SK-N-SH (cell line): ENCODE data around the gene SUPT5H. TPM values are rescaled to one million over a fixed set of nuclear protein-coding genes. Genes with fewer than 3 reads are reported as not detected.
A peak's percentile ranks its signal among the peaks of the same experiment; 100 is the strongest.

Experiments used
- CTCF ChIA-PET: fragments of 300-600, 350-600 bp; formaldehyde crosslinking; extraction: SDS; loops from one replicate; lab custom pipeline; 2021; lab: Yijun Ruan, JAX
- POLR2A ChIA-PET: fragments of 350-600 bp; sonication (Branson Sonifier 250); formaldehyde crosslinking; extraction: SDS; loops from one replicate; lab custom pipeline; 2020; ENCODE audit warnings: antibody characterized with exemption, inconsistent platforms; lab: Yijun Ruan, JAX
- DNase-seq: peaks from one replicate; pipeline ENCODE4 v3.0.0; 2012
- H2AFZ ChIP-seq: fragments of 200-600 bp; sonication (generic); 2 replicates; pipeline ENCODE4 v1.8.1; 2016; ENCODE audit warnings: antibody characterized with exemption, mild to moderate bottlenecking, low read depth
- H3F3A ChIP-seq: fragments of 200-600 bp; sonication (generic); replicated peaks from 2 replicates; pipeline ENCODE3; 2016; ENCODE audit warnings: antibody characterized with exemption, mild to moderate bottlenecking; ENCODE audit not compliant: insufficient read depth
- H3K27ac ChIP-seq, 2 experiments: fragments of 200-500 bp in 1 of 2; fragments of 200-600 bp in 1 of 2; sonication (Bioruptor generic) in 1 of 2; sonication (generic), shearing (Covaris generic) in 1 of 2; 2 replicates each; pipeline versions ENCODE4 v1.5.1 to v1.6.1; 2014 to 2016; ENCODE audit warnings: low read depth in 2 of 2, inconsistent platforms in 1 of 2, low read length in 1 of 2, mild to moderate bottlenecking in 1 of 2, mixed read lengths in 1 of 2
- H3K27me3 ChIP-seq: fragments of 200-600 bp; sonication (generic), shearing (Covaris generic); 2 replicates; pipeline ENCODE4 v1.6.1; 2016; ENCODE audit warnings: mixed run types; ENCODE audit not compliant: insufficient read depth
- H3K36me3 ChIP-seq, 2 experiments: fragments of 200-500 bp in 1 of 2; fragments of 200-600 bp in 1 of 2; sonication (Bioruptor generic) in 1 of 2; sonication (generic) in 1 of 2; replicated peaks in 1 of 2; 2 replicates each; pipeline versions ENCODE3 to v1.5.1; 2014 to 2016; ENCODE audit warnings: low read length in 1 of 2, mild to moderate bottlenecking in 1 of 2; ENCODE audit not compliant: insufficient read depth in 2 of 2, control insufficient read depth in 1 of 2
- H3K4me1 ChIP-seq, 2 experiments: fragments of 200-500 bp in 1 of 2; fragments of 200-600 bp in 1 of 2; sonication (Bioruptor generic) in 1 of 2; sonication (generic), shearing (Covaris generic) in 1 of 2; 2 replicates each; pipeline versions ENCODE4 v1.5.1 to v1.6.1; 2014 to 2016; ENCODE audit warnings: low read depth in 1 of 2, low read length in 1 of 2, mixed run types in 1 of 2; ENCODE audit not compliant: insufficient read depth in 2 of 2, control insufficient read depth in 1 of 2
- H3K4me2 ChIP-seq: fragments of 200-600 bp; sonication (generic), shearing (Covaris generic); 2 replicates; pipeline ENCODE4 v1.6.1; 2017; ENCODE audit warnings: mixed run types
- H3K4me3 ChIP-seq, 2 experiments: fragments of 200-500 bp in 1 of 2; fragments of 200-600 bp in 1 of 2; sonication (Bioruptor generic) in 1 of 2; sonication (generic), shearing (Covaris generic) in 1 of 2; 2 replicates each; pipeline versions ENCODE4 v1.5.1 to v1.8.1; 2014 to 2016; ENCODE audit warnings: low read depth in 2 of 2, inconsistent platforms in 1 of 2, low read length in 1 of 2, mild to moderate bottlenecking in 1 of 2, mixed read lengths in 1 of 2, moderate library complexity in 1 of 2
- H3K79me2 ChIP-seq: fragments of 200-600 bp; sonication (generic); 2 replicates; pipeline ENCODE4 v1.8.1; 2017; ENCODE audit warnings: mild to moderate bottlenecking; ENCODE audit not compliant: insufficient read depth
- H3K9ac ChIP-seq: fragments of 200-600 bp; sonication (generic); 2 replicates; pipeline ENCODE4 v1.6.1; 2017; ENCODE audit warnings: mixed run types
- H3K9me2 ChIP-seq: fragments of 200-600 bp; sonication (generic); 2 replicates; pipeline ENCODE4 v1.6.1; 2017; ENCODE audit warnings: mixed run types
- H3K9me3 ChIP-seq: fragments of 200-600 bp; sonication (generic); 2 replicates; pipeline ENCODE4 v1.6.1; 2017; ENCODE audit warnings: mixed run types, mild to moderate bottlenecking, moderate library complexity
- H4K20me1 ChIP-seq: fragments of 200-600 bp; sonication (generic); 2 replicates; pipeline ENCODE4 v1.6.1; 2017; ENCODE audit warnings: mild to moderate bottlenecking, mixed run types; ENCODE audit not compliant: insufficient read depth
- CHD2 ChIP-seq: fragments of 150-350 bp; IDR thresholded peaks from 2 replicates; pipeline ENCODE4 v1.6.1; 2018; ENCODE audit warnings: low read length; ENCODE audit not compliant: partially characterized antibody
- CTCF ChIP-seq: fragments of 200-600 bp; sonication (generic); IDR thresholded peaks from 2 replicates; pipeline ENCODE4 v1.6.1; 2017; ENCODE audit warnings: antibody characterized with exemption, mild to moderate bottlenecking, moderate library complexity
- ELF1 ChIP-seq: IDR thresholded peaks from 2 replicates; pipeline ENCODE4 v1.4.0; 2012
- MAX ChIP-seq: IDR thresholded peaks from 2 replicates; pipeline ENCODE4 v1.4.0; 2012; ENCODE audit warnings: low read depth
- MXI1 ChIP-seq: IDR thresholded peaks from 2 replicates; pipeline ENCODE4 v1.6.1; 2012; ENCODE audit warnings: mild to moderate bottlenecking, low read depth, low read length, improper control_type of control experiment
- NFIC ChIP-seq: IDR thresholded peaks from 2 replicates; pipeline ENCODE4 v1.4.0; 2012; ENCODE audit warnings: borderline replicate concordance
- NRF1 ChIP-seq: IDR thresholded peaks from 2 replicates; pipeline ENCODE4 v1.6.1; 2012; ENCODE audit warnings: low read depth, mild to moderate bottlenecking, low read length
- POLR2AphosphoS5 ChIP-seq: IDR thresholded peaks from 2 replicates; pipeline ENCODE4 v1.6.1; 2012; ENCODE audit warnings: low read depth, low read length
- RAD21 ChIP-seq: IDR thresholded peaks from 2 replicates; pipeline ENCODE4 v1.6.1; 2012; ENCODE audit warnings: mild to moderate bottlenecking, low read length
- RCOR1 ChIP-seq: fragments of 150-350 bp; IDR thresholded peaks from 2 replicates; pipeline ENCODE4 v1.6.1; 2017; ENCODE audit warnings: antibody characterized with exemption, low read length
- RFX5 ChIP-seq: IDR thresholded peaks from 2 replicates; pipeline ENCODE4 v1.6.1; 2012; ENCODE audit warnings: mild to moderate bottlenecking, improper control_type of control experiment, low read length
- RXRA ChIP-seq: IDR thresholded peaks from 2 replicates; pipeline ENCODE4 v1.4.0; 2012; ENCODE audit warnings: low read depth, mild to moderate bottlenecking, borderline replicate concordance
- SIN3A ChIP-seq: IDR thresholded peaks from 2 replicates; pipeline ENCODE4 v1.6.1; 2012; ENCODE audit warnings: low read depth, mild to moderate bottlenecking, low read length, moderate library complexity, borderline replicate concordance
- TAF1 ChIP-seq: IDR thresholded peaks from 2 replicates; pipeline ENCODE4 v1.6.1; 2012; ENCODE audit warnings: low read depth, mild to moderate bottlenecking, low read length, moderate library complexity, borderline replicate concordance
- TEAD4 ChIP-seq: IDR thresholded peaks from 2 replicates; pipeline ENCODE4 v1.4.0; 2012; ENCODE audit warnings: mild to moderate bottlenecking, borderline replicate concordance; ENCODE audit not compliant: insufficient read depth
- USF2 ChIP-seq: fragments of 150-350 bp; IDR thresholded peaks from 2 replicates; pipeline ENCODE4 v1.6.1; 2017; ENCODE audit warnings: antibody characterized with exemption, low read length, low read depth, borderline replicate concordance
- WGBS: methylation state at CpG from one replicate; pipeline ENCODE4 v1.1.6; 2017; ENCODE audit warnings: low lambda C conversion rate; 5-methylcytosine and 5-hydroxymethylcytosine counted together
- polyA plus RNA-seq, 3 experiments: library from polyadenylated mRNA; depleted of rRNA; stranded (reverse); fragments of >200 nt; gene quantifications; 2 replicates each; pipeline ENCODE4 v1.2.3, GENCODE V29; 2012

Gene SUPT5H
- polyA plus RNA-seq, 1 of the 3 experiments (the other 2 are of a cell fraction): 137 TPM

- no peak within 1 kb of the TSS for H2AFZ ChIP-seq
- peaks cover 28% of the 10 kb centered on the region for H3K79me2 ChIP-seq
- no peaks in the 10 kb centered on the region for H3K27me3 ChIP-seq
- H3F3A ChIP-seq: peaks cover 47% of the 10 kb centered on the region
- H3K9ac ChIP-seq: peak within 1 kb of the TSS; percentile 97
- TF ChIP-seq RCOR1: 0 out of 2 replicates have a peak, but pooled peaks have one; percentile 6
- TF ChIP-seq POLR2AphosphoS5: peak; percentile 99
- TF ChIP-seq USF2: no peak
- TF ChIP-seq SIN3A: peak; percentile 91
- TF ChIP-seq MAX: no peak; the same call in 1 of the 2 replicates
- peak; percentile 70; the same call in 1 of the 2 replicates for TF ChIP-seq TAF1
- 0 out of 2 replicates have a peak, but pooled peaks have one; percentile 15 for TF ChIP-seq NRF1
- TF ChIP-seq CHD2: peak; percentile 20
- TF ChIP-seq ELF1: peak; percentile 32
- TF ChIP-seq MXI1: peak; percentile 54
- no peak for TF ChIP-seq TEAD4
- TF ChIP-seq CTCF: 0 out of 2 replicates have a peak, but pooled peaks have one; percentile 14
- no peak for TF ChIP-seq RAD21
- TF ChIP-seq RFX5: no peak
- no peak for TF ChIP-seq RXRA
- TF ChIP-seq NFIC: 0 out of 2 replicates have a peak, but pooled peaks have one; percentile 8
- TF ChIP-seq, all 33 proteins: peak for 10
- Histone ChIP-seq H3K36me3 (peaks cover 0 to 7% of the 10 kb centered on the region in 2 experiments), H4K20me1 (peaks cover 19% of the 10 kb centered on the region), H3K27ac (peak within 1 kb of the TSS; percentile 84 to 91), H3K9me2 (no peaks in the 10 kb centered on the region), H3K4me3 (peak within 1 kb of the TSS; percentile 82 to 98), H3K4me1 (peaks cover 41% of the 10 kb centered on the region in 2 experiments; a peak in 3 of 4 replicates), H3K4me2 (peak within 1 kb of the TSS; percentile 92), H3K9me3 (no peaks in the 10 kb centered on the region)
- DNase-seq: peak; percentile 94
- CTCF ChIA-PET: interaction anchor here (1.0 to 3.9 kb wide), 2 partner anchors 9 to 125 kb away, joined by 3 to 52 read pairs; partner anchors contain the start of gene EID2B
- POLR2A ChIA-PET: interaction anchor here (0.9 to 2.5 kb wide), 3 partner anchors 9 to 29 kb away, joined by 3 to 12 read pairs (median 4); partner anchors contain the start of genes MED29, PAF1 and RPS16
- 10% methylated on average over 17 of the region's 56 CpGs for WGBS
Measured at GRCh38 chr19:39406656-39407409, 38.5 kb upstream of the SUPT5H start, which contains the start of gene ZFP36. TSS of gene ZFP36 (plus strand) at chr19:39406847. CDS start at chr19:39406905, 58 bp downstream.
